HL-60 (cell line): ENCODE results near the gene KCTD19.

Source experiments
- DNase-seq, 2 experiments: peaks; one replicate each; pipeline ENCODE4 v3.0.0-alpha.2; 2010 to 2020; ENCODE audit warnings: low read depth in 1 of 2, low spot score in 1 of 2
- H3K27ac ChIP-seq: fragments of 250-450 bp; sonication (Bioruptor Pico); replicated peaks from 2 replicates; pipeline ENCODE4 v1.5.1; 2020; ENCODE audit warnings: mild to moderate bottlenecking, moderate library complexity
- H3K27me3 ChIP-seq: fragments of 250-450 bp; sonication (Bioruptor Pico); 2 replicates; pipeline ENCODE4 v1.5.1; 2021; ENCODE audit warnings: mild to moderate bottlenecking, moderate library complexity; ENCODE audit not compliant: insufficient read depth, poor library complexity, severe bottlenecking
- H3K4me3 ChIP-seq: replicated peaks from 2 replicates; pipeline ENCODE4 v1.5.1; 2011; ENCODE audit warnings: mild to moderate bottlenecking, control low read depth, low read length; ENCODE audit not compliant: insufficient read depth
- GABPA ChIP-seq: IDR thresholded peaks from 2 replicates; pipeline ENCODE4 v1.6.1; 2012; ENCODE audit warnings: low read depth
- POLR2AphosphoS5 ChIP-seq: IDR thresholded peaks from 2 replicates; pipeline ENCODE4 v1.6.1; 2012; ENCODE audit warnings: low read depth
- SPI1 ChIP-seq: IDR thresholded peaks from 2 replicates; pipeline ENCODE4 v1.6.1; 2012; ENCODE audit warnings: low read depth, mild to moderate bottlenecking, borderline replicate concordance
- TF ChIP-seq, protein P1 (sequence below): IDR thresholded peaks from 2 replicates; pipeline ENCODE4 v1.6.1; 2012; ENCODE audit warnings: low read depth; ENCODE audit not compliant: insufficient replicate concordance
- TF ChIP-seq, protein P2 (sequence below): IDR thresholded peaks from one replicate; pipeline ENCODE4 v1.5.1; 2011; ENCODE audit warnings: low read length, control low read depth, inconsistent platforms; ENCODE audit not compliant: insufficient read depth

The KCTD19 gene

DNA sequence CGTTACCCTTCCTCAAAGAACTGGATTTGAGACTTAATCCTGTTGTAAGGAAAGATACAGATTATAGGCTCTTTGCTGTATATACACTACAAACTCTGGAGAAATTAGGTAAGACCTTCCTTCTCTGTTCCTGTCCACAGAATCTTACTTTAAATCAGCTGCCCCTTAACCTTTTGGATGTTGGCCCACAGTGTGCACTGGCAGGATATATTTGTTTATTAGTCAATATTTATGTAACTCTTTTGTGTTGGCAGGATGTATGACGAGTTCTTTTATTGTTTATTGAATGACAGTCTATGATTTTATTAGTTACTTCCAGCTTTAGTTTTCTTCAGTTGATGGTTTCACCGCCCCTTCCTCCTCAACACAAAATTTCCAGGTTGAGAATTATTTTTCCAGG, 19.8 kb upstream of the KCTD19 start:
- H3K4me3 ChIP-seq = no peak overlapping the region
- no peak for DNase-seq
- no peak for TF ChIP-seq POLR2AphosphoS5
- no peaks in the 10 kb centered on the region for H3K27me3 ChIP-seq
- no peak overlapping the region for H3K27ac ChIP-seq

DNA sequence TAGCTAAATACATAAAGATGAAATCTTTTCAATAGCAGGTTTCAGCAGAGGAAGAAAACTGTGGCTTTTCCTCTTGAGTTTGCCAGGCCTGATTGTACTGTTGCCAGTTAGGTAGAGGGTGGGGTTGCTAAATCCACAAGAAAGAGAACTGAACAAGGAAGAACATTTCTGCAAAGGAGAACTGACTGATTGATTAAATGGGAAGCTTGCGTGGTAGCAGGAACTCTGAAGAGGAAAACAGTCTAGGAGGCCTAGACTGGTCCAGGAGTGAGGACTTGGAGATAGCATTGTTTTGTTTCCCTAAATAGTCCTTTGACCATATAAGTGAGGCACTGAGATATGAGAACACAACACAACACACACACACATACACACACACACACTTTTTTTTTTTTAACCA, 18.9 kb upstream of the KCTD19 start:
- H3K27ac ChIP-seq = no peak overlapping the region
- H3K4me3 ChIP-seq = no peak overlapping the region
- no peak for DNase-seq
- TF ChIP-seq SPI1 = no peak
- TF ChIP-seq, protein P1, sequence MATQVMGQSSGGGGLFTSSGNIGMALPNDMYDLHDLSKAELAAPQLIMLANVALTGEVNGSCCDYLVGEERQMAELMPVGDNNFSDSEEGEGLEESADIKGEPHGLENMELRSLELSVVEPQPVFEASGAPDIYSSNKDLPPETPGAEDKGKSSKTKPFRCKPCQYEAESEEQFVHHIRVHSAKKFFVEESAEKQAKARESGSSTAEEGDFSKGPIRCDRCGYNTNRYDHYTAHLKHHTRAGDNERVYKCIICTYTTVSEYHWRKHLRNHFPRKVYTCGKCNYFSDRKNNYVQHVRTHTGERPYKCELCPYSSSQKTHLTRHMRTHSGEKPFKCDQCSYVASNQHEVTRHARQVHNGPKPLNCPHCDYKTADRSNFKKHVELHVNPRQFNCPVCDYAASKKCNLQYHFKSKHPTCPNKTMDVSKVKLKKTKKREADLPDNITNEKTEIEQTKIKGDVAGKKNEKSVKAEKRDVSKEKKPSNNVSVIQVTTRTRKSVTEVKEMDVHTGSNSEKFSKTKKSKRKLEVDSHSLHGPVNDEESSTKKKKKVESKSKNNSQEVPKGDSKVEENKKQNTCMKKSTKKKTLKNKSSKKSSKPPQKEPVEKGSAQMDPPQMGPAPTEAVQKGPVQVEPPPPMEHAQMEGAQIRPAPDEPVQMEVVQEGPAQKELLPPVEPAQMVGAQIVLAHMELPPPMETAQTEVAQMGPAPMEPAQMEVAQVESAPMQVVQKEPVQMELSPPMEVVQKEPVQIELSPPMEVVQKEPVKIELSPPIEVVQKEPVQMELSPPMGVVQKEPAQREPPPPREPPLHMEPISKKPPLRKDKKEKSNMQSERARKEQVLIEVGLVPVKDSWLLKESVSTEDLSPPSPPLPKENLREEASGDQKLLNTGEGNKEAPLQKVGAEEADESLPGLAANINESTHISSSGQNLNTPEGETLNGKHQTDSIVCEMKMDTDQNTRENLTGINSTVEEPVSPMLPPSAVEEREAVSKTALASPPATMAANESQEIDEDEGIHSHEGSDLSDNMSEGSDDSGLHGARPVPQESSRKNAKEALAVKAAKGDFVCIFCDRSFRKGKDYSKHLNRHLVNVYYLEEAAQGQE = no peak
- TF ChIP-seq, protein P2, sequence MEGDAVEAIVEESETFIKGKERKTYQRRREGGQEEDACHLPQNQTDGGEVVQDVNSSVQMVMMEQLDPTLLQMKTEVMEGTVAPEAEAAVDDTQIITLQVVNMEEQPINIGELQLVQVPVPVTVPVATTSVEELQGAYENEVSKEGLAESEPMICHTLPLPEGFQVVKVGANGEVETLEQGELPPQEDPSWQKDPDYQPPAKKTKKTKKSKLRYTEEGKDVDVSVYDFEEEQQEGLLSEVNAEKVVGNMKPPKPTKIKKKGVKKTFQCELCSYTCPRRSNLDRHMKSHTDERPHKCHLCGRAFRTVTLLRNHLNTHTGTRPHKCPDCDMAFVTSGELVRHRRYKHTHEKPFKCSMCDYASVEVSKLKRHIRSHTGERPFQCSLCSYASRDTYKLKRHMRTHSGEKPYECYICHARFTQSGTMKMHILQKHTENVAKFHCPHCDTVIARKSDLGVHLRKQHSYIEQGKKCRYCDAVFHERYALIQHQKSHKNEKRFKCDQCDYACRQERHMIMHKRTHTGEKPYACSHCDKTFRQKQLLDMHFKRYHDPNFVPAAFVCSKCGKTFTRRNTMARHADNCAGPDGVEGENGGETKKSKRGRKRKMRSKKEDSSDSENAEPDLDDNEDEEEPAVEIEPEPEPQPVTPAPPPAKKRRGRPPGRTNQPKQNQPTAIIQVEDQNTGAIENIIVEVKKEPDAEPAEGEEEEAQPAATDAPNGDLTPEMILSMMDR = no peak
- TF ChIP-seq POLR2AphosphoS5 = no peak
- no peak for TF ChIP-seq GABPA
- no peaks in the 10 kb centered on the region for H3K27me3 ChIP-seq

DNA sequence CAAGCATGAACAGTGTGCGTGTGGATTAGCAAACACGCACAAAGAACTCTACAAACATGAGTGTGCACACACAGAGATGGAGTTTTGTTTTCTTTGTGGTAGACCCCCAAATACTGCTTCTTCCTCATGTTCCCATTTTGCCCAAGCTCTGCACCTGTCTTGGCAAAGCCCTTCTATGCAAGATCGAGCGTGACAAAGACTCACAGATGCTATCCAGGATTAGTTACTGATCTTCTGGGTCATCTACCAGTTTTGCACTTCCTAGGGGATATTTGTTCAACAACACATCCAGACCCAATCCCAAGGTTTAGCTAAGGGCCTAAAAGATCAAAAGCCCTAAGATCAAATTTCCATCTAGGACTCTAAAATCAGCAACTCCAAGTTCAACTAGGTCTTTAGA, 16.1 kb upstream of the KCTD19 start:
- TF ChIP-seq SPI1 = no peak
- TF ChIP-seq, protein P2 = no peak
- no peak overlapping the region for H3K27ac ChIP-seq
- no peaks in the 10 kb centered on the region for H3K27me3 ChIP-seq
- DNase-seq = no peak
- H3K4me3 ChIP-seq = no peak overlapping the region

DNA sequence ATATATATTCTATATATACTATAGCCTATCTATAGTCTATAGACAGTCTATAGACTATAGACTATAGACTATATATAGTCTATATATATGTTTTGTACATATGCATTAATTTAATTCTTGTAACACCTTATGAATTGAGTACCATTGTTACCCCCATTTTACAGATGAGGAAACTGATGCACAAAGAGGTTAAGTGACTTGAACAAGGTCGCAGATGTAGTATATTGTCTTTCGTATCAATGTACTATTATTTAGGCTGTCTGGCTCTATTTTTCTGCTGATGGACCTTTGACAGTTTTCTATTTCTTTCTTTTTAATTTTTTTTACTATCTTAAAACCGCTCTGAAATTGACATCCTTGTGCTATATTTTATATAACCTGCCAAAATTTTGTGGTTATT, 14.7 kb upstream of the KCTD19 start:
- DNase-seq = no peak
- no peak for TF ChIP-seq SPI1
- no peak for TF ChIP-seq POLR2AphosphoS5
- TF ChIP-seq, protein P1 = no peak
- TF ChIP-seq, protein P2 = no peak
- TF ChIP-seq GABPA = no peak
- Histone ChIP-seq H3K4me3 (no peak overlapping the region), H3K27me3 (no peaks in the 10 kb centered on the region), H3K27ac (no peak overlapping the region)
